Loucy (cell line): Measurements from ENCODE around the gene TMEM203.

Experiments
- EZH2phosphoT487 ChIP-seq: fragments of 200-600 bp; IDR thresholded peaks from 2 replicates; pipeline ENCODE4 v1.6.1; 2018; ENCODE audit warnings: antibody characterized with exemption, mild to moderate bottlenecking, moderate library complexity, borderline replicate concordance
- TF ChIP-seq, protein P1 (sequence below): fragments of 200-600 bp; sonication (generic); conservative IDR thresholded peaks from 2 replicates; pipeline ENCODE4 v1.5.1; 2014; ENCODE audit warnings: mild to moderate bottlenecking, antibody characterized with exemption, low read length

DNA sequence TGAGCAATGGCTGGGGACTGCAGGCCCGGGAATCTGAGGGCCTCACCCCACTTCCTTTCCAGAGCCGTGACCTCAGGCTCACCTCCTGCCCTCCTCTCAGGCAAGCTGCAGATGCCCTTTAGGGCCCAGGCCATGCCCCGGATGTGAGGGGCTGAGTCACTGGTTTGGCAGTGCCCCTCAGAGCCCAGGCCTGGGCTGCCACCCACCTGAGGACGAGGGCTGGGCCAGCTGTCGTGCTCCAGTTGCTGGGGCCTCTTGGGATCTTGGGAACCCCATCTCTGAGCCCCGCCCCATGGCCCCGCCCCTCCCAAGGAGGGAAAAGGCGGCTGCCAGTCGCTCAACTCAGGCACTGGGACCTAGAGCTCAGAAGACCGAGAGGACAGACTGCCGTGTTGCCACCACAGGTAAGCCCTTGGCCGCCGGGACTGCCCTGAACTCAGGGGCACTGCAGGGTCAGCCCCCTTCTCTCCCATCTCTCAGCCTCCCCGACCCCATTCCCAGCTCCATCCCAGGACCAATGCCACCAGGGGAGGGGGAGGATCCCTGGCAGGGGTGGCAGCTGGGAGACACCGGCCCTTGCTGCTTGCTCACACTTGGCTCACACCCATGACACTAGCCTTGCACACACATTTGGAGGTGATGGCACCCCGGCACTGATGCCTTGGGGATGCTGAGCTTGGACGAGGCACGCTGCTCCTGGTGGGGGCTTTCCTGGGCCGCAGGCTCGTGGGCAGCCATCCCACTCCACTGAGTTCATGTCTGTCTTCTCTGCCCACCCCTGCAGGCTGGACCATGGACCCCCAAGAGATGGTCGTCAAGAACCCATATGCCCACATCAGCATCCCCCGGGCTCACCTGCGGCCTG is 19.6 kb upstream of the TMEM203 start, which contains the start of gene CYSRT1:
- TF ChIP-seq, protein P1, sequence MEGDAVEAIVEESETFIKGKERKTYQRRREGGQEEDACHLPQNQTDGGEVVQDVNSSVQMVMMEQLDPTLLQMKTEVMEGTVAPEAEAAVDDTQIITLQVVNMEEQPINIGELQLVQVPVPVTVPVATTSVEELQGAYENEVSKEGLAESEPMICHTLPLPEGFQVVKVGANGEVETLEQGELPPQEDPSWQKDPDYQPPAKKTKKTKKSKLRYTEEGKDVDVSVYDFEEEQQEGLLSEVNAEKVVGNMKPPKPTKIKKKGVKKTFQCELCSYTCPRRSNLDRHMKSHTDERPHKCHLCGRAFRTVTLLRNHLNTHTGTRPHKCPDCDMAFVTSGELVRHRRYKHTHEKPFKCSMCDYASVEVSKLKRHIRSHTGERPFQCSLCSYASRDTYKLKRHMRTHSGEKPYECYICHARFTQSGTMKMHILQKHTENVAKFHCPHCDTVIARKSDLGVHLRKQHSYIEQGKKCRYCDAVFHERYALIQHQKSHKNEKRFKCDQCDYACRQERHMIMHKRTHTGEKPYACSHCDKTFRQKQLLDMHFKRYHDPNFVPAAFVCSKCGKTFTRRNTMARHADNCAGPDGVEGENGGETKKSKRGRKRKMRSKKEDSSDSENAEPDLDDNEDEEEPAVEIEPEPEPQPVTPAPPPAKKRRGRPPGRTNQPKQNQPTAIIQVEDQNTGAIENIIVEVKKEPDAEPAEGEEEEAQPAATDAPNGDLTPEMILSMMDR = no peak
- TF ChIP-seq EZH2phosphoT487 = no peak
